Prostate gland (tissue), 2 donors: ENCODE data around the gene NUDCD3. TPM values are rescaled to one million over a fixed set of nuclear protein-coding genes. Genes with fewer than 3 reads are reported as not detected.
A peak's percentile ranks its signal among the peaks of the same experiment; 100 is the strongest.

Experiments
- DNase-seq: peaks from one replicate; pipeline ENCODE4 v3.0.0-alpha.2; 2019; ENCODE audit warnings: low spot score
- H3K27ac ChIP-seq, 2 donors: fragments of 200-600 bp; sonication (generic); 2 replicates each; pipeline ENCODE4 v1.5.1; 2017 to 2019
- H3K27me3 ChIP-seq: fragments of 200-600 bp; sonication (generic); replicated peaks from 2 replicates; pipeline ENCODE4 v1.5.1; 2019; ENCODE audit not compliant: insufficient read depth
- H3K36me3 ChIP-seq, 2 donors: fragments of 200-600 bp; sonication (generic); 1 replicate in 1 of 2; 2 replicates in 1 of 2; pipeline versions ENCODE4 v1.5.1 to v1.8.1; 2017 to 2019
- H3K4me1 ChIP-seq: fragments of 200-600 bp; sonication (generic); replicated peaks from 2 replicates; pipeline ENCODE4 v1.5.1; 2019
- H3K4me3 ChIP-seq, 2 donors: fragments of 200-600 bp; sonication (generic); 2 replicates each; pipeline ENCODE4 v1.5.1; 2017 to 2019
- H3K9me3 ChIP-seq: fragments of 200-600 bp; sonication (generic); 2 replicates; pipeline ENCODE4 v1.5.1; 2017
- CTCF ChIP-seq, 4 experiments: fragments of 200-600 bp in 2 of 4; fragments of 450-650 bp in 2 of 4; sonication (generic) in 2 of 4; IDR thresholded peaks; 1 replicate in 3 of 4; 2 replicates in 1 of 4; pipeline ENCODE4 v1.5.1; 2016 to 2019; ENCODE audit warnings: antibody characterized with exemption in 4 of 4, mild to moderate bottlenecking in 2 of 4, moderate library complexity in 2 of 4
- POLR2A ChIP-seq: fragments of 450-650 bp; IDR thresholded peaks from one replicate; pipeline ENCODE4 v1.6.1; 2016; ENCODE audit warnings: antibody characterized with exemption, mild to moderate bottlenecking
- POLR2AphosphoS5 ChIP-seq: sonication (generic); formaldehyde crosslinking; IDR thresholded peaks from one replicate; pipeline ENCODE4 v1.6.1; 2017; ENCODE audit warnings: antibody characterized with exemption
- WGBS: methylation state at CpG from one replicate; pipeline ENCODE4 v1.1.5; 2018; 5-methylcytosine and 5-hydroxymethylcytosine counted together
- intact Hi-C: fragments of 100-400 bp; cut with DNase I; formaldehyde crosslinking; loops from one replicate; pipeline ENCODE4 v1.14.2; 2022
- total RNA-seq, 2 donors: library from RNA; depleted of rRNA; stranded (reverse); fragments of >200 nt; gene quantifications; one replicate each; pipeline ENCODE4 v1.1.0, GENCODE V29; 2016

NUDCD3 gene
- total RNA-seq, 2 donors from 2014 or later: 55.2 to 55.9 TPM

GRCh38 chr7:44488955-44489354 is 1.5 kb downstream of the NUDCD3 start:
- no peak for TF ChIP-seq POLR2A
- no peak for TF ChIP-seq POLR2AphosphoS5
- TF ChIP-seq CTCF (IDR thresholded peaks at IDR 0.05): no peak
- WGBS: 83% methylated on average over 3 of the region's 3 CpGs
- intact Hi-C loops: no loop called here
- Histone ChIP-seq H3K9me3 (no peaks in the 10 kb centered on the region), H3K27me3 (no peaks in the 10 kb centered on the region), H3K27ac (no peak overlapping the region), H3K4me1 (peaks cover 22% of the 10 kb centered on the region), H3K36me3 (no peaks in the 10 kb centered on the region), H3K4me3 (peak overlapping the region; percentile 69 to 90)
- DNase-seq: no peak

GRCh38 chr7:44486693-44487092 is 3.8 kb downstream of the NUDCD3 start:
- intact Hi-C loops: no loop called here
- H3K27me3 ChIP-seq: no peaks in the 10 kb centered on the region
- WGBS: 94% methylated on average over 1 of the region's 1 CpG
- no peaks in the 10 kb centered on the region for H3K9me3 ChIP-seq
- TF ChIP-seq CTCF (IDR thresholded peaks at IDR 0.05) (no peak), POLR2AphosphoS5 (no peak), POLR2A (no peak)
- no peak overlapping the region for H3K27ac ChIP-seq
- H3K4me3 ChIP-seq: no peak overlapping the region
- no peak for DNase-seq
- peaks cover 0 to 4% of the 10 kb centered on the region in 2 donors for H3K36me3 ChIP-seq
- H3K4me1 ChIP-seq: peaks cover 22% of the 10 kb centered on the region

- Histone ChIP-seq H3K27me3 (no peaks in the 10 kb centered on the region), H3K4me1 (peaks cover 22% of the 10 kb centered on the region), H3K27ac (no peak overlapping the region), H3K9me3 (no peaks in the 10 kb centered on the region), H3K36me3 (peaks cover 0 to 4% of the 10 kb centered on the region in 2 donors), H3K4me3 (no peak overlapping the region)
- intact Hi-C loops: no loop called here
- no peak for DNase-seq
- no peak for TF ChIP-seq POLR2AphosphoS5
- TF ChIP-seq POLR2A: no peak
- no peak for TF ChIP-seq CTCF (IDR thresholded peaks at IDR 0.05)
- 87% methylated on average over 4 of the region's 4 CpGs for WGBS
Observed at GRCh38 chr7:44486001-44486400, 4.5 kb downstream of the NUDCD3 start.

- no peak overlapping the region for H3K27ac ChIP-seq
- no peak for TF ChIP-seq POLR2A
- no peak for TF ChIP-seq CTCF (IDR thresholded peaks at IDR 0.05)
- H3K9me3 ChIP-seq: no peaks in the 10 kb centered on the region
- no peak overlapping the region for H3K4me3 ChIP-seq
- intact Hi-C loops: no loop called here
- 91% methylated on average over 5 of the region's 5 CpGs for WGBS
- peaks cover 22% of the 10 kb centered on the region for H3K4me1 ChIP-seq
- H3K36me3 ChIP-seq: peaks cover 0 to 4% of the 10 kb centered on the region in 2 donors
- no peaks in the 10 kb centered on the region for H3K27me3 ChIP-seq
- no peak for DNase-seq
Observed at GRCh38 chr7:44484482-44485313, 5.8 kb downstream of the NUDCD3 start.
